Measurements from ENCODE around the gene TCIRG1. TPM values are rescaled to one million over a fixed set of nuclear protein-coding genes. Genes with fewer than 3 reads are reported as not detected.

Gene TCIRG1
- total and polyA plus RNA-seq, 4 donors: 32.2 to 96.1 (median 44.5) TPM

DNA sequence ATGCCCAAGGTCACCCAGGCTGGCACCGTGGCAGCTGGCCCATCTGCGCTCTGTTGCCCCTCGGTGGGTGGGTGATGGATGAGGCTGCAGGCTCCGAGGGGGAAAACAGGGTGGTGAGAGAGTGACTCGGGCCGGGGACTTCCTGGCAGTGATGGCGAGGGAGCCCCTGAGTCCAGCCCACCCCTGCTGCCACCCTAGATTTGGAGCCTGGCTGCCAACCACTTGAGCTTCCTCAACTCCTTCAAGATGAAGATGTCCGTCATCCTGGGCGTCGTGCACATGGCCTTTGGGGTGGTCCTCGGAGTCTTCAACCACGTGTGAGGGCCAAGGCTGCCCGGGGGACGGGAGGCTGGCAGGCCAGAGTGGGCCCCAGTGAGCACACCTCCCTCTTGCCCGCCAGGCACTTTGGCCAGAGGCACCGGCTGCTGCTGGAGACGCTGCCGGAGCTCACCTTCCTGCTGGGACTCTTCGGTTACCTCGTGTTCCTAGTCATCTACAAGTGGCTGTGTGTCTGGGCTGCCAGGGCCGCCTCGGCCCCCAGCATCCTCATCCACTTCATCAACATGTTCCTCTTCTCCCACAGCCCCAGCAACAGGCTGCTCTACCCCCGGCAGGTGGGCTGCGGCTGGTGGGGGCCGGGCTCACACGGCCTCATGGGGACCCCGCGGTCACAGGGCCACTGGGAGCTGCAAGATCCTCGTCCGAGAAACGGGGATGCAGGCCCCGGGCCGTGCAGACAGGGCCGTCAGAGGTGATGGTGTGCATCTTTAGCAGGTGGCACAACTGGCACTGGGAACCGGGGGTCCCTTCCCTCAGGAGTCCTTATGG, 10.1 kb downstream of the TCIRG1 start:
- DNase-seq (ENCODE audit: low spot score): no peak
- no peak overlapping the region for H3K27ac ChIP-seq (ENCODE audit: low read depth in 1 of 2, low read length in 2 of 2)
- no peak overlapping the region for H3K9ac ChIP-seq (ENCODE audit: low read depth in 1 of 2, low read length in 2 of 2)
- no peaks in the 10 kb centered on the region for H3K27me3 ChIP-seq (ENCODE audit: control insufficient read depth in 4 of 4, insufficient read depth in 4 of 4, low read length in 3 of 4)
- no peak overlapping the region for H3K4me3 ChIP-seq (ENCODE audit: low read depth in 1 of 3, low read length in 3 of 3)
- H3K36me3 ChIP-seq (ENCODE audit: control insufficient read depth in 4 of 4, insufficient read depth in 3 of 4, low read depth in 1 of 4, low read length in 3 of 4): peaks cover 7 to 67% (median 16%) of the 10 kb centered on the region in 4 donors
- no peaks in the 10 kb centered on the region for H3K9me3 ChIP-seq (ENCODE audit: control insufficient read depth in 4 of 4, low read length in 3 of 4)
- TF ChIP-seq HNF4G (IDR thresholded peaks at IDR 0.05) (no peak), YY1 (IDR thresholded peaks at IDR 0.05) (no peak), FOXA2 (IDR thresholded peaks at IDR 0.05) (no peak), EGR1 (IDR thresholded peaks at IDR 0.05; ENCODE audit: low read depth in 2 of 2) (no peak), MAX (IDR thresholded peaks at IDR 0.05) (no peak), SP1 (IDR thresholded peaks at IDR 0.05) (no peak), RXRA (IDR thresholded peaks at IDR 0.05) (no peak), REST (IDR thresholded peaks at IDR 0.05) (no peak), TAF1 (conservative IDR thresholded peaks at IDR 0.05) (no peak), ATF3 (IDR thresholded peaks at IDR 0.05) (no peak), HNF4A (conservative IDR thresholded peaks at IDR 0.05) (no peak), GABPA (IDR thresholded peaks at IDR 0.05 in 1 of 2, conservative IDR thresholded peaks at IDR 0.05 in 1 of 2) (no peak), CTCF (IDR thresholded peaks at IDR 0.05; ENCODE audit: low read depth, low read length, missing input control) (no peak), JUND (IDR thresholded peaks at IDR 0.05) (no peak), NR2F2 (IDR thresholded peaks at IDR 0.05) (no peak)
- 94% methylated on average over 35 of the region's 35 CpGs for WGBS
- no peaks in the 10 kb centered on the region for H3K4me1 ChIP-seq (ENCODE audit: control insufficient read depth in 4 of 4, insufficient read depth in 4 of 4, low read length in 3 of 4)

DNA sequence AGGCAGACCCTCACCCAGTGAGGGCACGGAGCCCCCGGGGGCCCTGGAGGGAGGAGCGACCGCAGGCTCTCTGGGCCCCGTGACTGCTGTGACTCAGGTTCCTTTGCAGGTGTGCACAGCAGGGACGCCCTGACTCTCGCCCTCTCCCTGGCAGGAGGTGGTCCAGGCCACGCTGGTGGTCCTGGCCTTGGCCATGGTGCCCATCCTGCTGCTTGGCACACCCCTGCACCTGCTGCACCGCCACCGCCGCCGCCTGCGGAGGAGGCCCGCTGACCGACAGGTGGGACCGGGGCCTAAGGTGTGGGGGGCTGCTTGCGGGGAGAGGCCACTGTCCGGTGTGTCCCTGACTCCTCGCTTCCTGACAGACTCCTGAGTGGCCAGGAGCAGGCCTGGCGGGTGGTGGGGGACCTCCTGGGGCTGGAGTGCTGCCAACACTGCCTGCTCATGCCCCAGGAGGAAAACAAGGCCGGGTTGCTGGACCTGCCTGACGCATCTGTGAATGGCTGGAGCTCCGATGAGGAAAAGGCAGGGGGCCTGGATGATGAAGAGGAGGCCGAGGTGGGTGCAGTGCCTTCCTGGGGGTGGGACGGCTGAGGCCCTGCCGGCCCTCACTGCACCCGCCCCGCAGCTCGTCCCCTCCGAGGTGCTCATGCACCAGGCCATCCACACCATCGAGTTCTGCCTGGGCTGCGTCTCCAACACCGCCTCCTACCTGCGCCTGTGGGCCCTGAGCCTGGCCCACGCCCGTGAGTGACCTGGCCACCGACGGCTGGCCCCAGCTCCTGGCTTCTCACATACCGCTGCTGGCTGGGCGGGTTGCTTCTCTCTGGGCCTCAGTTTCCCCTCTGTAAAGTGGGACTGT, 10.9 kb downstream of the TCIRG1 start:
- no peaks in the 10 kb centered on the region for H3K27me3 ChIP-seq (ENCODE audit: control insufficient read depth in 4 of 4, insufficient read depth in 4 of 4, low read length in 3 of 4)
- H3K4me3 ChIP-seq (ENCODE audit: low read depth in 1 of 3, low read length in 3 of 3): no peak overlapping the region
- no peaks in the 10 kb centered on the region for H3K4me1 ChIP-seq (ENCODE audit: control insufficient read depth in 4 of 4, insufficient read depth in 4 of 4, low read length in 3 of 4)
- no peak overlapping the region for H3K27ac ChIP-seq (ENCODE audit: low read depth in 1 of 2, low read length in 2 of 2)
- H3K36me3 ChIP-seq (ENCODE audit: control insufficient read depth in 4 of 4, insufficient read depth in 3 of 4, low read depth in 1 of 4, low read length in 3 of 4): peaks cover 7 to 60% (median 15%) of the 10 kb centered on the region in 4 donors
- 94% methylated on average over 40 of the region's 40 CpGs for whole genome bisulfite sequencing
- no peak for DNase-seq (ENCODE audit: low spot score)
- H3K9me3 ChIP-seq (ENCODE audit: control insufficient read depth in 4 of 4, low read length in 3 of 4): no peaks in the 10 kb centered on the region
- H3K9ac ChIP-seq (ENCODE audit: low read depth in 1 of 2, low read length in 2 of 2): no peak overlapping the region
- TF ChIP-seq TAF1 (conservative IDR thresholded peaks at IDR 0.05) (no peak), HNF4A (conservative IDR thresholded peaks at IDR 0.05) (no peak), FOXA2 (IDR thresholded peaks at IDR 0.05) (no peak), RAD21 (IDR thresholded peaks at IDR 0.05) (no peak), REST (IDR thresholded peaks at IDR 0.05) (no peak), ZBTB33 (IDR thresholded peaks at IDR 0.05) (no peak), YY1 (IDR thresholded peaks at IDR 0.05) (no peak), MAX (IDR thresholded peaks at IDR 0.05) (no peak), GABPA (IDR thresholded peaks at IDR 0.05 in 1 of 2, conservative IDR thresholded peaks at IDR 0.05 in 1 of 2) (no peak)
